Keratinocyte (primary cell): Measurements from ENCODE around the gene ACBD3. TPM values are rescaled to one million over a fixed set of nuclear protein-coding genes. Genes with fewer than 3 reads are reported as not detected.

ENCODE experiments used
- DNase-seq: peaks from one replicate; pipeline ENCODE4 v3.0.0-alpha.2; 2011; ENCODE audit warnings: low read depth, missing footprints, low spot score
- FAIRE-seq: peaks from 2 replicates; lab custom pipeline; 2011; peaks lifted over from hg19 to GRCh38; lab: Jason Lieb, UNC
- H2AFZ ChIP-seq: 2 replicates; pipeline ENCODE4 v1.6.0; 2012; ENCODE audit warnings: low read length, control low read depth, inconsistent platforms; ENCODE audit not compliant: control insufficient read depth
- H3K27ac ChIP-seq: 2 replicates; pipeline ENCODE4 v1.5.1; 2011; ENCODE audit warnings: low read length; ENCODE audit not compliant: control insufficient read depth, insufficient read depth
- H3K27me3 ChIP-seq: 3 replicates; pipeline ENCODE4 v1.6.0; 2011; ENCODE audit warnings: low read length; ENCODE audit not compliant: control insufficient read depth, insufficient read depth; ENCODE audit errors: extremely low read depth
- H3K36me3 ChIP-seq, 2 experiments: 2 replicates in 1 of 2; 3 replicates in 1 of 2; pipeline ENCODE4 v1.5.1; 2011; ENCODE audit warnings: low read length in 2 of 2, mild to moderate bottlenecking in 1 of 2; ENCODE audit not compliant: control insufficient read depth in 2 of 2, insufficient read depth in 2 of 2; ENCODE audit errors: extremely low read depth in 1 of 2
- H3K4me1 ChIP-seq: 3 replicates; pipeline ENCODE4 v1.5.1; 2011; ENCODE audit warnings: low read length; ENCODE audit not compliant: control insufficient read depth, insufficient read depth; ENCODE audit errors: extremely low read depth
- H3K4me2 ChIP-seq: 3 replicates; pipeline ENCODE4 v1.6.0; 2011; ENCODE audit warnings: low read depth, low read length; ENCODE audit not compliant: control insufficient read depth, insufficient read depth; ENCODE audit errors: extremely low read depth
- H3K4me3 ChIP-seq, 3 experiments: fragments of 200-600 bp in 1 of 3; sonication (generic) in 1 of 3; 2 replicates in 2 of 3; 3 replicates in 1 of 3; pipeline ENCODE4 v1.5.1; 2011 to 2016; ENCODE audit warnings: low read length in 3 of 3, mild to moderate bottlenecking in 3 of 3, control low read depth in 2 of 3, inconsistent platforms in 1 of 3, low read depth in 1 of 3, mixed read lengths in 1 of 3, mixed run types in 1 of 3, moderate library complexity in 1 of 3; ENCODE audit not compliant: control insufficient read depth in 2 of 3, insufficient read depth in 2 of 3; ENCODE audit errors: extremely low read depth in 1 of 3
- H3K79me2 ChIP-seq: 2 replicates; pipeline ENCODE4 v1.6.0; 2012; ENCODE audit warnings: low read length; ENCODE audit not compliant: control insufficient read depth, insufficient read depth
- H3K9ac ChIP-seq: 3 replicates; pipeline ENCODE4 v1.6.0; 2011; ENCODE audit warnings: low read length; ENCODE audit not compliant: control insufficient read depth, insufficient read depth; ENCODE audit errors: extremely low read depth
- H3K9me1 ChIP-seq: 3 replicates; pipeline ENCODE4 v1.6.0; 2011; ENCODE audit warnings: low read length; ENCODE audit not compliant: control insufficient read depth, insufficient read depth; ENCODE audit errors: extremely low read depth
- H3K9me3 ChIP-seq: 2 replicates; pipeline ENCODE4 v1.5.1; 2012; ENCODE audit warnings: low read depth, low read length; ENCODE audit not compliant: control insufficient read depth
- H4K20me1 ChIP-seq: 3 replicates; pipeline ENCODE4 v1.6.0; 2011; ENCODE audit warnings: low read length; ENCODE audit not compliant: control insufficient read depth, insufficient read depth; ENCODE audit errors: extremely low read depth
- CTCF ChIP-seq, 3 experiments: IDR thresholded peaks in 1 of 3; conservative IDR thresholded peaks in 1 of 3; optimal IDR thresholded peaks in 1 of 3; 2 replicates in 2 of 3; 3 replicates in 1 of 3; pipeline versions ENCODE3 to v1.5.1; 2011; ENCODE audit warnings: low read length in 3 of 3, mild to moderate bottlenecking in 3 of 3, moderate library complexity in 2 of 3, control low read depth in 1 of 3, inconsistent platforms in 1 of 3; ENCODE audit not compliant: insufficient read depth in 2 of 3; ENCODE audit errors: extremely low read depth in 1 of 3
- EZH2 ChIP-seq: IDR thresholded peaks from one replicate; pipeline ENCODE4 v1.6.1; 2012; ENCODE audit warnings: inconsistent platforms, mild to moderate bottlenecking, low read length, moderate library complexity
- dilution Hi-C: fragments of 300-500 bp; cut with MboI; formaldehyde crosslinking; loops from one replicate; pipeline ENCODE4 v1.7.0; 2020; ENCODE audit warnings: low sequenced_read_pairs; ENCODE audit not compliant: extremely low pct_ligation_motif_present
- polyA plus RNA-seq, 5 experiments: library from polyadenylated mRNA; depleted of rRNA in 3 of 5; stranded (reverse) in 3 of 5; stranded (forward) in 1 of 5; unstranded in 1 of 5; fragments of >200 nt; gene quantifications; 1 replicate in 1 of 5; 2 replicates in 3 of 5; 3 replicates in 1 of 5; pipeline versions ENCODE4 v1.2.1 to v1.2.3, GENCODE V29; 2011 to 2012; ENCODE audit warnings: missing spikeins in 2 of 5, low read depth in 1 of 5, low replicate concordance in 1 of 5

The ACBD3 gene
- polyA plus RNA-seq, 1 donor (not counting 4 experiments of a cell fraction or from before 2014, with no cell fraction given) = 43.1 TPM

- TF ChIP-seq EZH2 (no peak), CTCF (optimal IDR thresholded peaks at IDR 0.05 in 1 of 3, IDR thresholded peaks at IDR 0.05 in 1 of 3, conservative IDR thresholded peaks at IDR 0.05 in 1 of 3; ENCODE audit: extremely low read depth in 1 of 3, insufficient read depth in 2 of 3, low read length in 3 of 3) (no peak)
Measured at GRCh38 chr1:226211181-226211821, 24.8 kb upstream of the ACBD3 start.

GRCh38 chr1:226210571-226211176, 24.1 kb upstream of the ACBD3 start:
- no peak for DNase-seq
- H3K9ac ChIP-seq = no peak overlapping the region
- dilution Hi-C loops = no loop called here
- H3K27me3 ChIP-seq = peaks cover 4% of the 10 kb centered on the region
- H3K4me2 ChIP-seq = no peak overlapping the region
- H3K9me3 ChIP-seq = no peaks in the 10 kb centered on the region
- TF ChIP-seq CTCF (optimal IDR thresholded peaks at IDR 0.05 in 1 of 3, IDR thresholded peaks at IDR 0.05 in 1 of 3, conservative IDR thresholded peaks at IDR 0.05 in 1 of 3; ENCODE audit: extremely low read depth in 1 of 3, insufficient read depth in 2 of 3, low read length in 3 of 3) (no peak), EZH2 (no peak)
- no peaks in the 10 kb centered on the region for H3K36me3 ChIP-seq
- no peak overlapping the region for H3K4me3 ChIP-seq
- H3K4me1 ChIP-seq = peaks cover 5% of the 10 kb centered on the region
- H4K20me1 ChIP-seq = no peaks in the 10 kb centered on the region
- H3K79me2 ChIP-seq = no peaks in the 10 kb centered on the region
- no peak overlapping the region for H2AFZ ChIP-seq
- H3K9me1 ChIP-seq = no peaks in the 10 kb centered on the region
- H3K27ac ChIP-seq = no peak overlapping the region
- FAIRE-seq = no peak

More at GRCh38 chr1:226211181-226211821, 24.8 kb upstream of the ACBD3 start:
- no peak overlapping the region for H3K9ac ChIP-seq
- no peak overlapping the region for H2AFZ ChIP-seq
- H4K20me1 ChIP-seq = no peaks in the 10 kb centered on the region
- peaks cover 5% of the 10 kb centered on the region for H3K4me1 ChIP-seq
- H3K79me2 ChIP-seq = no peaks in the 10 kb centered on the region
- no peak overlapping the region for H3K4me2 ChIP-seq
- no peak for FAIRE-seq
- H3K9me1 ChIP-seq = no peaks in the 10 kb centered on the region
- dilution Hi-C loops = no loop called here
- H3K27ac ChIP-seq = no peak overlapping the region
- H3K27me3 ChIP-seq = peaks cover 4% of the 10 kb centered on the region
- H3K36me3 ChIP-seq = no peaks in the 10 kb centered on the region
- H3K9me3 ChIP-seq = no peaks in the 10 kb centered on the region
- H3K4me3 ChIP-seq = no peak overlapping the region
- DNase-seq = no peak
